Transverse colon (tissue), 4 donors: ENCODE data around the gene TTF2. TPM values are rescaled to one million over a fixed set of nuclear protein-coding genes. Genes with fewer than 3 reads are reported as not detected.

ENCODE experiments used
- DNase-seq: peaks from one replicate; pipeline ENCODE4 v3.0.0-alpha.2; 2019
- H3K27ac ChIP-seq, 4 donors: fragments of 200-600 bp; sonication (generic); 2 replicates each; pipeline ENCODE4 v1.5.1; 2016 to 2018; ENCODE audit warnings: inconsistent platforms in 4 of 4
- H3K27me3 ChIP-seq: fragments of 200-600 bp; sonication (generic); 2 replicates; pipeline ENCODE4 v1.5.1; 2017; ENCODE audit warnings: inconsistent platforms
- H3K36me3 ChIP-seq, 4 donors: fragments of 200-600 bp; sonication (generic); 2 replicates each; pipeline ENCODE4 v1.5.1; 2017 to 2019; ENCODE audit warnings: inconsistent platforms in 4 of 4
- H3K4me1 ChIP-seq, 4 donors: fragments of 200-600 bp; sonication (generic); 2 replicates each; pipeline ENCODE4 v1.5.1; 2017 to 2020; ENCODE audit warnings: inconsistent platforms in 4 of 4
- H3K4me3 ChIP-seq, 4 donors: fragments of 200-600 bp; sonication (generic); 1 replicate in 1 of 4; 2 replicates in 3 of 4; pipeline versions ENCODE4 v1.5.1 to v1.6.1; 2017 to 2019; ENCODE audit warnings: inconsistent platforms in 4 of 4
- H3K9me3 ChIP-seq, 2 donors: fragments of 200-600 bp; sonication (generic); 2 replicates each; pipeline ENCODE4 v1.5.1; 2017 to 2019; ENCODE audit warnings: inconsistent platforms in 2 of 2
- EP300 ChIP-seq: sonication (generic); formaldehyde crosslinking; IDR thresholded peaks from one replicate; pipeline ENCODE4 v1.6.1; 2017; ENCODE audit warnings: antibody characterized with exemption, low read depth
- POLR2A ChIP-seq: fragments of 450-650 bp; IDR thresholded peaks from one replicate; pipeline ENCODE4 v1.6.1; 2016; ENCODE audit warnings: antibody characterized with exemption, mild to moderate bottlenecking, moderate library complexity
- POLR2AphosphoS5 ChIP-seq, 3 donors: sonication (generic); formaldehyde crosslinking; IDR thresholded peaks; one replicate each; pipeline ENCODE4 v1.6.1; 2016; ENCODE audit warnings: antibody characterized with exemption in 3 of 3
- WGBS, 2 donors: methylation state at CpG; one replicate each; pipeline ENCODE4 v1.1.5; 2018; ENCODE audit warnings: low coverage in 1 of 2; 5-methylcytosine and 5-hydroxymethylcytosine counted together
- in situ Hi-C, 4 donors: fragments of 200-750 bp; cut with MboI; loops; one replicate each; pipeline versions ENCODE4 v1.15.0 to v1.15.1; 2017; ENCODE audit warnings: low sequenced_read_pairs in 3 of 4, low pct_ligation_motif_present in 1 of 4, low pct_unique_long_range_greater_than_20kb in 1 of 4
- intact Hi-C: fragments of 100-400 bp; cut with DNase I; formaldehyde crosslinking; loops from one replicate; pipeline ENCODE4 v1.15.1; 2023; ENCODE audit warnings: low total_unique reads
- total RNA-seq, 4 donors: library from RNA; depleted of rRNA; stranded (reverse); fragments of >200 nt; gene quantifications; one replicate each; pipeline ENCODE4 v1.1.0, GENCODE V29; 2016
- TF ChIP-seq, protein P1 (sequence below), 5 experiments: fragments of 200-600 bp in 3 of 5; fragments of 450-650 bp in 2 of 5; sonication (generic) in 3 of 5; IDR thresholded peaks; 1 replicate in 2 of 5; 2 replicates in 3 of 5; pipeline ENCODE4 v1.5.1; 2016 to 2017; ENCODE audit warnings: antibody characterized with exemption in 5 of 5, inconsistent platforms in 3 of 5, mild to moderate bottlenecking in 2 of 5, moderate library complexity in 1 of 5

TTF2 gene
- total RNA-seq, 4 donors from 2014 or later, result 9.6 to 25.9 (median 16.6) TPM

DNA sequence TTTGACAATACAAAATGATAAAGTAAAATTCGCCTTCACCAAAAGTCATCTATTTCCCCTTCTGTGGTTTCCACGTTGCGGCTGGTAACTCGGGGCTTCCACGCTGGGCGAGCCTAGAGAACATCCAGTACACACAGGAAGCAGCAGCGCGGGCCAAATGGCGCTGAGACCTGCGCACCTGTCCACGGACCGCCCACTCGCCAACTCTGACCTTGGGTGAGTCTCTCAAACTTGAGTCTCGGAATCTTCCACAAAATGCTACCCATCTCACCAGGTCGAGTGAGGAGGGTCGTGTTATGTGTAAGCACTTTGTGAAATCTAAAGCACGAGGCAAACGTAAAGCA is 820 bp upstream of the TTF2 start:
- Histone ChIP-seq H3K9me3 (no peaks in the 10 kb centered on the region), H3K36me3 (no peaks in the 10 kb centered on the region), H3K4me1 (peaks cover 0 to 22% (median 8%) of the 10 kb centered on the region in 4 donors), H3K27ac (peak overlapping the region; percentile 88 to 93 (median 90)), H3K27me3 (no peaks in the 10 kb centered on the region), H3K4me3 (peak overlapping the region; percentile 52 to 97 (median 70))
- TF ChIP-seq, protein P1, sequence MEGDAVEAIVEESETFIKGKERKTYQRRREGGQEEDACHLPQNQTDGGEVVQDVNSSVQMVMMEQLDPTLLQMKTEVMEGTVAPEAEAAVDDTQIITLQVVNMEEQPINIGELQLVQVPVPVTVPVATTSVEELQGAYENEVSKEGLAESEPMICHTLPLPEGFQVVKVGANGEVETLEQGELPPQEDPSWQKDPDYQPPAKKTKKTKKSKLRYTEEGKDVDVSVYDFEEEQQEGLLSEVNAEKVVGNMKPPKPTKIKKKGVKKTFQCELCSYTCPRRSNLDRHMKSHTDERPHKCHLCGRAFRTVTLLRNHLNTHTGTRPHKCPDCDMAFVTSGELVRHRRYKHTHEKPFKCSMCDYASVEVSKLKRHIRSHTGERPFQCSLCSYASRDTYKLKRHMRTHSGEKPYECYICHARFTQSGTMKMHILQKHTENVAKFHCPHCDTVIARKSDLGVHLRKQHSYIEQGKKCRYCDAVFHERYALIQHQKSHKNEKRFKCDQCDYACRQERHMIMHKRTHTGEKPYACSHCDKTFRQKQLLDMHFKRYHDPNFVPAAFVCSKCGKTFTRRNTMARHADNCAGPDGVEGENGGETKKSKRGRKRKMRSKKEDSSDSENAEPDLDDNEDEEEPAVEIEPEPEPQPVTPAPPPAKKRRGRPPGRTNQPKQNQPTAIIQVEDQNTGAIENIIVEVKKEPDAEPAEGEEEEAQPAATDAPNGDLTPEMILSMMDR (IDR thresholded peaks at IDR 0.05), result no peak
- TF ChIP-seq EP300 (no peak), POLR2A (no peak), POLR2AphosphoS5 (IDR thresholded peaks at IDR 0.05) (peak in 1 of 3 donors; percentile 11)
- peak; percentile 78 for DNase-seq
- intact Hi-C loops, result loop anchor here (5.0 to 10.0 kb wide), 3 partner anchors 205 to 485 kb away; partner anchors contain the start of gene CD58
- 1% methylated on average over 8 to 16 of the region's 18 CpGs for WGBS, 2 donors
- in situ Hi-C loops, result loop anchor here in 3 of 4 donors (10.0 to 25.0 kb wide), 3 partner anchors 325 to 495 kb away; no protein-coding TSS in a partner anchor

DNA sequence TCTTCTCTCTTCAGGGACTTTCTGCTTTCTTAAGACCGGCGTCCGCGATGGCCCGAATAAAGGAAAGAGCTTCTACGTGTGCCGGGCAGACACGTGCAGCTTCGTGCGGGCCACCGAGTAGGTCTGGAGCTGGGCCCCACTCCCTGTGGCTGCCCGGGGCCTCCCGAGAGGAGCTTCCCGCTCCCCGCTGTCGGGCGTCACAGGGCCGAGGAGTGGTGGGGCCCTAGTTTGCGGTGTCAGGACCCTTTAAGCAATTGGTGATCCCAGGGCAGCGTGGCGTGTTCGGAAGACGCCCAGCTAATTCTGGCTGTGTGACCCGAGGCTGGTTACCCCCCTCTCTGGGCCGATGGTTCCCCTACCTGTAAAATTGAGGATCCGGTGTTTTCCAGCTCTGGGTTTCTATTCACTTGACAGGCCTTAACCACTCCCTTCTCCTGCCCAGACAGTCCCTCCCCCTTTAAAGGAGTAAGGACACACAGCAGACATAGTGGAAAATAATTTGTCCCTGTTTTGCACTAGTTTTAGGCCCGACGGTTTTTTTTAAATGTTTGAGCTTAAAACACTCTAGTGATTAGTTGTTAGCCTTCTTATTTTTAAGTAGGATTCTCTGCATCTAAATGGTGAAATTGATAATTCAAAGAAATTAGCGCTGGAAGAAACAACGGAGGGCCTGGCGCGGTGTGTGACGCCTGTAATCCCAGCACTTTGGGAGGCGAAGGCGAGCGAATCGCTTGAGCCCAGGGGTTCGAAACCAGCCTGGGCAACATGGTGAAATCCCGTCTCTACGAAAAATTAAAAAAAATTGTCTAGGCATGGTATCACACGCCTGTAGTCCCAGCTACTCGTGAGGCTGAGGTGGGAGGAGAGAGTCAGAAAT is 553 bp downstream of the TTF2 start:
- in situ Hi-C loops (loop anchor here in 3 of 4 donors (5.0 to 25.0 kb wide), 4 partner anchors 64 to 473 kb away; partner anchors contain the start of gene TRIM45 (in 2 of the 3)), intact Hi-C loops (no loop called here)
- no peaks in the 10 kb centered on the region for H3K36me3 ChIP-seq
- no peak for TF ChIP-seq EP300
- TF ChIP-seq POLR2A, result no peak
- TF ChIP-seq, protein P1 (IDR thresholded peaks at IDR 0.05), result no peak
- no peak for TF ChIP-seq POLR2AphosphoS5 (IDR thresholded peaks at IDR 0.05)
- no peaks in the 10 kb centered on the region for H3K27me3 ChIP-seq
- peak; percentile 34 for DNase-seq
- H3K27ac ChIP-seq, result peak overlapping the region; percentile 88 to 93 (median 90)
- peaks cover 0 to 22% (median 8%) of the 10 kb centered on the region in 4 donors for H3K4me1 ChIP-seq
- H3K9me3 ChIP-seq, result no peaks in the 10 kb centered on the region
- WGBS, 2 donors, result 28 to 56% methylated on average over 18 to 40 of the region's 42 CpGs
- H3K4me3 ChIP-seq, result peak overlapping the region; percentile 47 to 97 (median 70)

DNA sequence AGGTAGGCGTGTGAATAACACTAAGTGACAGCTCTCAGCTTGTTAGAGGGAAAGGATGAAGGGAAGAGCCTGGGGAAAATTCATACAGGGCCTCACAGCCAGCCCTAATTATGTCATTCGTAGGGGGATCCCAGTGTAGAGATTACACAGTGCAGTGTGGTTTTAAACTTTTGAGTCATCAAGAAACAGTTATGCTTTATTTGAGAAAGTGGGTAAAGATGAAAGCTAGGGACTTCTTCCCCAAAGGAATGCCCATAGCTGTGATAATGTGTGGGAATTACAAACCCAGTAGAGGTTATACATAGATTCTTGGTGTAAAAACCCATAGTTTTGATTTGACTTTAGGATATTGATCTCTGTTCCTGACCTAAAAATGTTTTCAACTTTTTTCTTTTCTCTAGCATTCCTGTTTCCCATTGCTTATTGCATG is 1.9 kb downstream of the TTF2 start:
- peaks cover 0 to 22% (median 10%) of the 10 kb centered on the region in 4 donors for H3K4me1 ChIP-seq
- in situ Hi-C loops (loop anchor here in 3 of 4 donors (5.0 to 25.0 kb wide), 4 partner anchors 63 to 475 kb away; partner anchors contain the start of gene TRIM45 (in 2 of the 3)), intact Hi-C loops (no loop called here)
- no peak overlapping the region for H3K27ac ChIP-seq
- H3K9me3 ChIP-seq, result no peaks in the 10 kb centered on the region
- 66 to 67% methylated on average over 2 of the region's 2 CpGs for WGBS, 2 donors
- no peaks in the 10 kb centered on the region for H3K36me3 ChIP-seq
- no peak for DNase-seq
- no peaks in the 10 kb centered on the region for H3K27me3 ChIP-seq
- no peak for TF ChIP-seq POLR2AphosphoS5 (IDR thresholded peaks at IDR 0.05)
- no peak for TF ChIP-seq POLR2A
- no peak overlapping the region for H3K4me3 ChIP-seq

DNA sequence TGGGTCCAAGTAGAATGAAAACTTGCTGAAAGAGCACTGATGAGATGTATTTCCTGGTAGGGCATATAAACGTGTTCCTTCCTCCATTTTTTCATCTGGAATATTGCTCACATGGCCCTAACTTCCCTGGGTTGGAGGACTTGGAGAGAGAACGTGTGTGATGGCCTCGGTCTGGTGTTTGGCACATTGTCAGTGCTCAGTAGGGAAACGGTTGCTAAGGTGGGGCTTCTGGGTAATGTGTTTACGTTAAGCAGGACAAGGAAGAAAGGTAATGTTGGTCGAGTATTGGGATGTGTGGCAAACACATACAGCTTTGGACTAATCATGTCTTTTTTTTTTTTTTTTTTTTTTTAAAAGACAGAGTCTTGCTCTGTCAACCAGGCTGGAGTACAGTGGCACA is 6.2 kb downstream of the TTF2 start:
- intact Hi-C loops, result loop anchor here (5.0 kb wide), 1 partner anchor 61 kb away; no protein-coding TSS in a partner anchor
- in situ Hi-C loops, result loop anchor here in 3 of 4 donors (10.0 to 25.0 kb wide), 3 partner anchors 58 to 479 kb away; partner anchors contain the start of gene TRIM45 (in 2 of the 3)
- TF ChIP-seq POLR2AphosphoS5 (IDR thresholded peaks at IDR 0.05) (no peak), EP300 (no peak), POLR2A (no peak)
- TF ChIP-seq, protein P1 (IDR thresholded peaks at IDR 0.05), result no peak
- Histone ChIP-seq H3K4me1 (peaks cover 0 to 4% (median 2%) of the 10 kb centered on the region in 4 donors), H3K9me3 (no peaks in the 10 kb centered on the region), H3K27me3 (no peaks in the 10 kb centered on the region), H3K36me3 (no peaks in the 10 kb centered on the region), H3K27ac (peak overlapping the region in 1 of 4 donors; percentile 23), H3K4me3 (no peak overlapping the region)
- DNase-seq, result peak; percentile 14
- WGBS, 2 donors, result 22 to 53% methylated on average over 6 of the region's 6 CpGs
